Measurements from ENCODE around the gene KCNIP4.

GRCh38 chr4:21830272-21830671, 118.3 kb downstream of the KCNIP4 start:
- TF ChIP-seq STAT1 (IDR thresholded peaks at IDR 0.05; ENCODE audit: unreplicated experiment) (no peak), POLR2AphosphoS5 (IDR thresholded peaks at IDR 0.05; ENCODE audit: low read depth) (no peak), CTCF (conservative IDR thresholded peaks at IDR 0.05; ENCODE audit: low read depth in 2 of 2) (no peak)
